ENCODE data around the gene PLLP.

PLLP gene

GRCh38 chr16:57284209-57284951, at the start of gene PLLP:
Gene PLLP (minus strand): TSS chr16:57284672. CDS start chr16:57284540, 132 bp downstream.
- peak; percentile 48 for DNase-seq

- no peak for DNase-seq
These were observed 48.9 kb upstream of the PLLP start for GRCh38 chr16:57333402-57333801.

- no peak for DNase-seq
These were observed 46.9 kb upstream of the PLLP start for GRCh38 chr16:57331355-57331754.

DNA sequence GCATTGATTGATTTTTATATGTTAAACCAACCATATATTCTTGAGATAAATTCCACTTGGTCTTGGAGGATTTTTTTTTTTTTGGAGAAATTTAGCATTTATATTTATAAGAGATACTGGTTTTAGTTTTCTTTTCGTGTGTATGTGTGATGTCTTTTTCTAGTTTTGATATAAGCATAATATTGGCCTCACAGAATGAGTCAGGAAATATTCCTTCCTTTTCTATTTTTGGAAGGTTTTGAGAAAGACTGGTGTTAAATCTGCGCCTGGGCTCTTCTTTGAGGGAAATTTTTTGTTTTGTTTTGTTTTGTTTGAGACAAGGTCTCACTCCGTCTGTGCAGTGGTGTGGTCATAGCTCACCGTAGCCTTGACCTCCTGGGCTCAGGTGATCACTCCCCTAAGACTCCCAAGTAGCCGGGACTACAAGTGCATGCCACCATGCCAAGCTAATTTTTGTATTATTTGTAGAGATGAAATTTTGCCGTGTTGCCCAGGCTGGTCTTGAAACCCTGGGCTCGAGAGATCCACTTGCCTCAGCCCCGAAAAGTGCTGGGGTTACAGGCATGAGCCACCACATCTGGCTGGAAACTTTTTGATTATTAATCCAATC, 45.4 kb upstream of the PLLP start:
- DNase-seq = no peak

DNA sequence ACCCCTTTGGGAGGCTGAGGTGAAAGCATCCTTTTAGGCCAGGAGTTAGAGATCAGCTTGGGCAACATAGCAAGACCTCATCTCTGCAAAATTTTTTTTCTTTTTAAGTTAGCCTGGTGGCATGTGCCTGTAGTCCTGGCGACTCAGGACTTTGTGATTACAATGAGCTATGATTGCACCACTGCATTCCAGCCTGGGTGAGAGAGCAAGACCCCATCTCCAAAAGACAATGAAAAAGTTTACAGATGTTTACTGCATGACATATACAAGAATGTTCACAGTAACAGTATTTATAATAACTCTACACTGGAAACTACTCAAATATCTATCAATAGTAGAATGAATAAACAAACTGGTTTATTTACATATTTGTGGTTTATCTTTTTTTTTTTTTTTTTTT, 41.0 kb upstream of the PLLP start:
- DNase-seq = no peak

- no peak for DNase-seq
These were observed 40.3 kb upstream of the PLLP start for GRCh38 chr16:57324749-57325148.

DNA sequence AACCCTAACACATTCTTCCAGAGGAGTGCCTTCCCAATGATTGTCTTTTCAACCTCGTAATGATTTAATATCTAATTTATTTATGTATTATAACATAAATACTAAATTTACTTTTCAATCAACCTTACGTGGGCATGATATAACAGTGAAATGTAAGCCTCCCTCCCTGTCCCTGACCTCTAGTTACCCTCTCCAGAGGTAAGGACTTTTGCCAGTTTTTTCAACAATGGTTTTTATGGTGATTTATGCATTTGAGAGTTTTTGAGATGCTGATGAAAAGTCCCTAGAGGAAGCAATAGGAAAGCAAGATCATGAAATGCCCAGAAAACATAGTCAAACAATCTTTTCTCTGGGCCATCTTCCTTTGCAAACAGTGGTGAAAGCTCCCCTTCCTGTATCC, 35.2 kb upstream of the PLLP start:
- no peak for DNase-seq

- DNase-seq = no peak
These were observed 33.9 kb upstream of the PLLP start for GRCh38 chr16:57318240-57318970.

DNA sequence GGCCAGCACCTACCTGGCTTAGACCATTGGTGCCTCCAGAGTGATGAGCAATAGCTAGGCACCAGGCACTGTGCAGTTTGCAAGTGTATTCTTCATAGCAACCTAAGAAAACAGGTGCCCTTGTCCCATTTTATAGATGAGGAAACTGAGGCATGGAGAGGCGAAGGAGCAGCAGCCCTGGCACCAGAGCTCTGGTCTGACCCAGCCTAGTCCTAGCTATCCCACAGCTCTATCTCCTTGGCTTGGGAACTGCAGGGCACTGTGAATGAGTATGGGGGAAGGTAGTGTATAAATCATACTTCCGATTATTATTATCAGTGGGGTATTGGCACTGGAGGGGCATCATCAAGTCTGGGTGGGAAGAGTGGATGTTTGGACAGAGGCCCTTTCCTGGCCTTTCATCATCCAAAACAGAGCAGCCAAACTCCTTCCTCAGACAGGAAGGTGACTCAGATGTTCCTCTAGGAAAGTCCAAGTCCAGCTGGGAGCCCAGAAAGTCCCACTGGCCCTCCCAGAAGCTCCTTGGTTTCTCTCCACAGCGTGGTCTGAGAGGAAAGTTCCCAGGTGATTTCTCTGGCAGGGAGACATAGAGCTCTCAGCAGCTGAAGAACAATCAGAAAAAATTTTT, 32.0 kb upstream of the PLLP start:
- DNase-seq = no peak

- no peak for DNase-seq
These were observed 30.9 kb upstream of the PLLP start for GRCh38 chr16:57315416-57315815.

DNA sequence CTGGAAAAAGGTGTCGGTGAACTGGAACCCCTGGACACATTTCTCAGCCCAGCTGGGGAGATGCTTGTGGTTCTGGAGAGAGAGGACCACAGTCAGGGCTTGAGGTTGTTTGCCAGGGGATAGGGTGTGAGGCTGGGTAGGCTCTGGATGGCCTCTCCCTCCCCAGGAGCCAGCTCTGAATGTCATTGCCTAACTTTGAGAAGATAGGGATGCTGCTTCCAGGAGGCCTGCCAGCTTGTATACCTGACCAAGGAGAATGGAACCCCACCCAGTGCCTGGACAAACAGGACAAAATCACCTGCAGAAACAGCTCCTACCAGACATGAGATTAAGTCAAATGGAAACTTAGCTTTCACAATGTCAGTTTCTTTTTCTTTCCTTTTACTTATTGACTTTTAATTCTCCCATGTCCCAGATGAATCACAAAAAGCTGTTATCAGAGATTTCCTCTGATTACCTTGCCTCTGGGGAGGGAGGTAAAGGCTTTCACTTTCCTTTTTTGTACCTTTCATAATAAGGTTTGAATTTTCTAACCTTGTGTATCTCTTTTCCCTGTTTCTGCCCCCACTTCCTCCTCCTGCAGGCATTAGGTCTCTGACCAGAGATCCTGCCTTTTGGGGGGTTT, 29.8 kb upstream of the PLLP start:
- DNase-seq = no peak

- DNase-seq = no peak
These were observed 29.0 kb upstream of the PLLP start for GRCh38 chr16:57313509-57313908.

DNA sequence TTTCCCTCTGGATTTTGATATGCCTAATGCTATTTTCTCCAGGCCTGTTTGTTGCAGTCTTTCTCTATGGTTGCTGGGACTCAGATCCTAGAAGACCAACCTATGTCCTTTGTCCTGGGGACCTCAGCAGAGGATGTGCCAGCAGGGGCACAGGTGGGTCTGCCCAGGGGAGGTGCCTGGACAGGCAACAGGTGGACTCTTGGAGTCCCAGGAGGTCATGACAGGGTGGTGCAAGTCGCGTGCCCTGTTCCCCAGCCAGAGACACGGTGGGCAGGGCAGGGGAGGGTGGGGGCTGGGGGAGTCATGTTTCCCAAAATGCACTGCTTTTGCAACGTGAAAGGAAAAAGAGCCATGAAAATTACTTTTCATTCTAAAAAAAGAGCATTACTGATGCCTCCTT, 26.3 kb upstream of the PLLP start:
- no peak for DNase-seq

- no peak for DNase-seq
These were observed 23.6 kb upstream of the PLLP start for GRCh38 chr16:57308041-57308440.

DNA sequence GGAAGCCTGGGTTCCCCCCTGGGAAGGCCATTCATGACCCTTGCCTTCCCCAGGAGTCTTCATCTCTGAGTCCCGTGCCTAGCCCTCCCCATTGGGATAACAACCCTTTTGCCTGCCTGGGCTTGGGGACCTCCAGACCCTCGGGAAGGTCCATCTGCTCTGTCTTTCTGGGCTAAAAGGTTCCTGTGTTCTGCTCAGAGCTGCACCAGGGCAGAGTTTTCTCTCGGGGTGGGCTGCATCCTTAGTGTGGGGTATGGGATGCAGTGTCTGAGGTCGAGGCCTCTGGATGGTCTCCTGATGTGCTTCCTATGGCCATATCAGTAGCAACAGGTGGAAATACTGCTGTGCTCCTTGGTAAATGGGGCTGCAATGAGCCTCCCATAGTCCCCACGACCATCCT, 22.9 kb upstream of the PLLP start:
- DNase-seq = no peak

DNA sequence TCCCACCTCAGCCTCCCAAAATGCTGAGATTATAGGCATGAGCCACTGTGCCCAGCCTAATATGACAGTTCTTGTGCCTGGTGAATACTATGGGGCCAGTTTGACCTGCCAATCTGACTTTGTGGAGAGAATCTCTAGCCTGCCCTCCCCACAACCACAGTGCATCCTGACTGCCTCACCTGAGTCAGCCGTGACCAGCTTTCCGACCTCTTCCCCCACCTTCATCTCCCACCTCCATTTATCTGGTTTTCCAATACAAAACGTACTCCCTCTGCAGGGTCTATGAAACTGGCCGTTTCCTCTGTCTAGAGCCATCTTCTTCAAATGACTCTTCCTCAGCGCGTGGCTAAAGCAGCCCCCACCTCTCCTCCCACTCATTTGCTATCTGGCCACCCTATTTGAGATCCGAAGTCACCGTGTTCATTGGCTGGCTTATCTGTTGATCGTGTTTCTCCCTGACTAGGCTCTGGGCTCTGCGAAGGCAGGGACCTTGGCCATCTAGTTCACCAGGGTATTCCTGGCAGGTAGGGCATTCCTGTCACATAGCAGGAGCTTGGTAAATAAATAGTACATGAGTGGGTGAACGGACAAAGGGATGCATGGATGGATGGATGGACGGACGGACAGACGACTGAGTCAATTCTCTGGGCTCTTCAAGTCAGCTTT, 22.3 kb upstream of the PLLP start:
- no peak for DNase-seq

DNA sequence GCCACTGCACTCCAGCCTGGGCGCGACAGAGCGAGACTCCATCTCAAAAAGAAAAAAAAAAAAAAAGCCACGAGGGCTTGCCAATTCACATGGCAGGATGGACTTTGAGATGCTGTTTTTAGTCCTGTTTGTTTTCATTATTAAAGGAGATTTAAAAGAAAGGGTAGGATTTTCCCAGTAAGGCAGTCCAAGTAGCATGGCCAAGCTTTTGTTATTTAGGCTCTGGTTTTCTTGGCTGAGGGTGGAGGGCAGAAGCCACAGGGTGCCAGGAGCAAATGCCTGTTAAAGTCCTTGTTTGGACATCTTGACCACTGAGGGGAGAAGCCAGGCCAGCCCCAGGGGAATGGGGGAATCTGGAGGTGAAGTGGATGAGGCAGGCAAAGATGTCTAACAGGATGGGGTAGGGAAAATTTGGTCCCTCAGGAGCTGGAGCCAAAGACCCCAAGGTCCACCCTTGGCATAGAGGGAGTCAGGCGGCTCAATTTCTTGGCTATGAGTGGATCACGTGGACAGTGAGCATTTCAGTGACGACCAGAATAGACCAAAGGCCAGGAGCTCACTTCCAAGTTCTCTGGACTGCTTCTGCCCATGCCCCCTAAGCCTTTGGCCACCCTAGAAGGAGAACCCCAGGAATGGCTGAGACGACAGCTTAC, 20.8 kb upstream of the PLLP start:
- no peak for DNase-seq

- DNase-seq = no peak
These were observed 19.9 kb upstream of the PLLP start for GRCh38 chr16:57304169-57305061.

GRCh38 chr16:57303910-57304168, 19.4 kb upstream of the PLLP start:
- no peak for DNase-seq

DNA sequence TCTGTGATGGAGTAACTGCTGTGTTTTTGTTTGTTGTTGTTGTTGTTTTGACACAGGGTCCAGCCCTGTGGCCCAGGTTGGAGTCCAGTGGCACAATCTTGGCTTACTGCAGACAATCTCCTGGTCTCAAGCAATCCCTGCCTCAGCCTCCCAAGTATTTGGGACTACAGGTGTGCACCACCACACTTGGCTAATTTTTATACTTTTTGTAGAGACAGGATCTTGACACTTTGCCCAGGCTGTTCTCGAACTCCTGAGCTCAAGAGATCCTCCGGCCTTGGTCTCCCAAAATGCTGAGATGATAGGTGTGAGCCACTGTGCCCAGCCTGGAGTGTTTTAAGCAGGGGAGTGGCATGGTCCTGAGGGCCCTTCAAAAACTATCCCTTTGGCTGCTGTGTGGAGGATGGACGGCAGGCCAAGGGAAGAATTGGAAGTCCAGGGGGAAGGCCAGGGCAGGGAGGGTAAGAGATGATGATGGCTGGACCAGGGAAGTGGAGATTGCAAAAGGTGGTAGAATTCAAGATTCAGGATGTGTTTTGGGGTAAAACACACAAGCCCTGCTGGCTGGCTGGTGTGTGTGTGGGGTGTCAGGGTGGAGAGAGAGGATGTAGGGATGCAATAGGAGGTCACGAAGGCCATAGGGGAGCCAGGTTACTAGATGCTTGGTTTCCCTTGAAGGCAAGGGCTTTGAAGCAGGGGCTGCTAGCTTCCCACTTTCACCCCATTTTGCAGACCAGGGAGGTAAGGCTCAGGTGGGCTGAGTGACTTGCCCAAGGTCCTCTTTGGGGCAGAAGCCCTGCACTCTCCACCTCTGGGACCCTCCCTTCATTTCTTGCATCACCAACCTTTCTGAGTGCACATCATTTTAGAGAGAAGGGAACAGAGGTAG, 18.8 kb upstream of the PLLP start:
- DNase-seq = no peak
